ENCODE measurements around the gene PLA2G4B.

DNA sequence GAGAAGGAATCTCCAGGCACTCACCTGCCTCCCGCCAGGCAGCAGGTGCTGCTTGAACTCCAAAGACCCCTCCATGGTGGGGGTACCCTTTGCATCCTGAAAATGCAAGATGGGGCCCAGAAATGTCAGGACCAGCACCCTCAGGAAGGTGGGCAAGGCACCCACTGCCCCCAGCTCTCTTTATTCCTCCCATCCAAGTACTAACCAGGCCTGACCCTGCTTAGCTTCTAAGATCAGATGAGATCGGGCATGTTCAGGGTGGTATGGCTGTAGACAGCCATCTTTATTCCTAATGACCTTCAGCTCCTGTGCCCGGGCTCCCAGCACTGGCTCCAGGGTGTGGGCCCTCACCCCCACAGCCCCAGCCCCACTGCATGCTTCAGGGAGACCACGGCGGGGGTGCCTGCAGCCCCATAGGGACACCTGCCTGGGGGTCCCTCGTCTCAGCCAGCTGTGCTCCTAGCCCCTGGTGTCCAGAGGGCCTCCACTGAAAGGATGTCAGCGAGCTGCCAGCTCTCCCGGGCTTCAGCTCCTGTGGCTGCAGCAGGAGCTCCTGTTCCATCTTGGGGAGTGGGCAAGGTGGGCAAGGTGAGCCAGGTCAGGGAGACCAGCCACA is 13.2 kb downstream of the PLA2G4B start:
- no peak for TF ChIP-seq POLR2A (IDR thresholded peaks at IDR 0.05)
- TF ChIP-seq, protein P1, sequence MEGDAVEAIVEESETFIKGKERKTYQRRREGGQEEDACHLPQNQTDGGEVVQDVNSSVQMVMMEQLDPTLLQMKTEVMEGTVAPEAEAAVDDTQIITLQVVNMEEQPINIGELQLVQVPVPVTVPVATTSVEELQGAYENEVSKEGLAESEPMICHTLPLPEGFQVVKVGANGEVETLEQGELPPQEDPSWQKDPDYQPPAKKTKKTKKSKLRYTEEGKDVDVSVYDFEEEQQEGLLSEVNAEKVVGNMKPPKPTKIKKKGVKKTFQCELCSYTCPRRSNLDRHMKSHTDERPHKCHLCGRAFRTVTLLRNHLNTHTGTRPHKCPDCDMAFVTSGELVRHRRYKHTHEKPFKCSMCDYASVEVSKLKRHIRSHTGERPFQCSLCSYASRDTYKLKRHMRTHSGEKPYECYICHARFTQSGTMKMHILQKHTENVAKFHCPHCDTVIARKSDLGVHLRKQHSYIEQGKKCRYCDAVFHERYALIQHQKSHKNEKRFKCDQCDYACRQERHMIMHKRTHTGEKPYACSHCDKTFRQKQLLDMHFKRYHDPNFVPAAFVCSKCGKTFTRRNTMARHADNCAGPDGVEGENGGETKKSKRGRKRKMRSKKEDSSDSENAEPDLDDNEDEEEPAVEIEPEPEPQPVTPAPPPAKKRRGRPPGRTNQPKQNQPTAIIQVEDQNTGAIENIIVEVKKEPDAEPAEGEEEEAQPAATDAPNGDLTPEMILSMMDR (IDR thresholded peaks at IDR 0.05) = no peak
